ENCODE data around the gene B4GALNT1.

The B4GALNT1 gene

GRCh38 chr12:57586128-57586527, 46.9 kb downstream of the B4GALNT1 start:
- TF ChIP-seq, protein P1, sequence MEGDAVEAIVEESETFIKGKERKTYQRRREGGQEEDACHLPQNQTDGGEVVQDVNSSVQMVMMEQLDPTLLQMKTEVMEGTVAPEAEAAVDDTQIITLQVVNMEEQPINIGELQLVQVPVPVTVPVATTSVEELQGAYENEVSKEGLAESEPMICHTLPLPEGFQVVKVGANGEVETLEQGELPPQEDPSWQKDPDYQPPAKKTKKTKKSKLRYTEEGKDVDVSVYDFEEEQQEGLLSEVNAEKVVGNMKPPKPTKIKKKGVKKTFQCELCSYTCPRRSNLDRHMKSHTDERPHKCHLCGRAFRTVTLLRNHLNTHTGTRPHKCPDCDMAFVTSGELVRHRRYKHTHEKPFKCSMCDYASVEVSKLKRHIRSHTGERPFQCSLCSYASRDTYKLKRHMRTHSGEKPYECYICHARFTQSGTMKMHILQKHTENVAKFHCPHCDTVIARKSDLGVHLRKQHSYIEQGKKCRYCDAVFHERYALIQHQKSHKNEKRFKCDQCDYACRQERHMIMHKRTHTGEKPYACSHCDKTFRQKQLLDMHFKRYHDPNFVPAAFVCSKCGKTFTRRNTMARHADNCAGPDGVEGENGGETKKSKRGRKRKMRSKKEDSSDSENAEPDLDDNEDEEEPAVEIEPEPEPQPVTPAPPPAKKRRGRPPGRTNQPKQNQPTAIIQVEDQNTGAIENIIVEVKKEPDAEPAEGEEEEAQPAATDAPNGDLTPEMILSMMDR (IDR thresholded peaks at IDR 0.05; ENCODE audit: extremely low read depth, missing control alignments) = no peak
- no peak for DNase-seq (ENCODE audit: low spot score)

GRCh38 chr12:57585156-57585555, 47.8 kb downstream of the B4GALNT1 start:
- TF ChIP-seq, protein P1 (IDR thresholded peaks at IDR 0.05; ENCODE audit: extremely low read depth, missing control alignments) = no peak
- no peak for DNase-seq (ENCODE audit: low spot score)

DNA sequence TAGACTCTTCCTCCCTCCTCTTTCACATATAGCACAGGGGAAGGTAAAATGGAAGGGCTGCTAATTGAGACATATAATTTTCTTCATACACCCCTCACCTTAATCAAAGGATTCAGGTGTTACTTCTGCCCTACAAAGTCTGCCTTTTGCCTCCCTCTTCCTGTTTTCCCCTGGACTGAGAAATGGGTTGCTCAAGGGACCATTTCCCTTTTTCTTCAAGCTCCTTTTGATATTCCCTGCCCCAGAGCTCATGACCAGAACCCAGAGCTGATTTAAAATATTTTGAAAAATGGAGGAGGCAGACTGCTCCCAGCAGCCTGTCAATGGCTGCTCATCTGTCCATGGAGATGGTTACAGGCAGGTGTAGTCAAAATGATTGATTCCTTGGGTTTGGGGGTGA, 48.3 kb downstream of the B4GALNT1 start:
- TF ChIP-seq, protein P1 (IDR thresholded peaks at IDR 0.05; ENCODE audit: extremely low read depth, missing control alignments) = no peak
- DNase-seq (ENCODE audit: low spot score) = no peak

DNA sequence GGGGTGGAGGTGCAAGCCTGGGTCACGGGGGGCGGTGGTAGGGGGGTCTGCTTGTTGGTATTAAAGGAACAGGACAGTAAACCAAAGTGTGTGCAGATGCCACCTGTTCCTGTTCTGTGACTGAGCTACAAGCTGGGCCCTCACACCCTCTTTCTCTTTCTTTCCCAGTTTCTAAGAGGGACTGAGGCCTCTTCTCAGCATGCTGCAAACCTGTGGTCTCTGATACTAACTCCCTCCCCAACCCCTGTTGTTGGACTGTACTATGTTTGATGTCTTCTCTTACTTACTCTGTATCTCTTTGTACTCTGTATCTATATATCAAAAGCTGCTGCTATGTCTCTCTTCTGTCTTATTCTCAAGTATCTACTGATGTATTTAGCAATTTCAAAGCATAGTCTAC, 49.0 kb downstream of the B4GALNT1 start:
- DNase-seq (ENCODE audit: low spot score) = no peak
- TF ChIP-seq, protein P1 (IDR thresholded peaks at IDR 0.05; ENCODE audit: extremely low read depth, missing control alignments) = no peak

GRCh38 chr12:57583008-57583831, 49.8 kb downstream of the B4GALNT1 start:
- DNase-seq (ENCODE audit: low spot score) = peak; percentile 89
- TF ChIP-seq, protein P1 (IDR thresholded peaks at IDR 0.05; ENCODE audit: extremely low read depth, missing control alignments) = peak; percentile 75

DNA sequence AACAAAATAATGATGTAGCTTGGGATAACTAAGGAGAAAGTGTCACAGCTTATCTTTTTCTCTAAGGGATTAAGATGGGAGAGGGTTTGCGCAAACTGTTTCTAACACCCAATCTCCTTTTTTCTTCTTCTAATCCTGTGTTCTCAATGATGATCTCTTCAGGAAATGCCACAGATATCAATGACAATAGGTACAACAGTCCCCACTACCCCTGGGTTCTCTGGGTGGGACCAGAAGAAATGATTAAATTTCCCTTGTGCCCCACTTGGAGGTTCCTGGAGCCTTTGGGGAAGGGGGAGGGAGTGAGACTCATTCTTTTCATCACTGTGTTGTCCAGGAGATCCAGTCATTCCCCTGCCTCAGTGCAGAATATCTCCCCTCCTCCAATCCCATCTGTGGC, 50.6 kb downstream of the B4GALNT1 start:
- TF ChIP-seq, protein P1 (IDR thresholded peaks at IDR 0.05; ENCODE audit: extremely low read depth, missing control alignments) = no peak
- DNase-seq (ENCODE audit: low spot score) = no peak

GRCh38 chr12:57581802-57582201, 51.2 kb downstream of the B4GALNT1 start:
- no peak for DNase-seq (ENCODE audit: low spot score)
- TF ChIP-seq, protein P1 (IDR thresholded peaks at IDR 0.05; ENCODE audit: extremely low read depth, missing control alignments) = no peak
